HL-60/S4 treated with phorbol 12-myristate 13-acetate at 8.2 ng/mL for 4 days and 3 days (cell line): ENCODE measurements around the gene TIAM1.

Experiments
- in situ Hi-C: fragments of 300-500 bp; cut with MboI; formaldehyde crosslinking; loops from 2 replicates; pipeline ENCODE4 v1.15.0; 2022; ENCODE audit warnings: low sequenced_read_pairs

TIAM1 gene

GRCh38 chr21:31184459-31184858 is 159.6 kb downstream of the TIAM1 start:
- in situ Hi-C loops, result loop anchor here (10.0 kb wide), 1 partner anchor 70 kb away; no protein-coding TSS in a partner anchor

GRCh38 chr21:31182231-31183140 is 161.6 kb downstream of the TIAM1 start:
- in situ Hi-C loops, result loop anchor here (10.0 kb wide), 1 partner anchor 68 kb away; no protein-coding TSS in a partner anchor

GRCh38 chr21:31181082-31181750 is 162.8 kb downstream of the TIAM1 start:
- in situ Hi-C loops, result loop anchor here (10.0 kb wide), 1 partner anchor 66 kb away; no protein-coding TSS in a partner anchor

- in situ Hi-C loops, result loop anchor here (10.0 kb wide), 1 partner anchor 66 kb away; no protein-coding TSS in a partner anchor
These were observed 163.6 kb downstream of the TIAM1 start for GRCh38 chr21:31180256-31181081.

GRCh38 chr21:31176725-31177124 is 167.3 kb downstream of the TIAM1 start:
- in situ Hi-C loops, result no loop called here

GRCh38 chr21:31176080-31176551 is 167.9 kb downstream of the TIAM1 start:
- in situ Hi-C loops, result no loop called here

GRCh38 chr21:31173881-31174555 is 170.0 kb downstream of the TIAM1 start:
- in situ Hi-C loops, result no loop called here

- in situ Hi-C loops, result no loop called here
These were observed 171.7 kb downstream of the TIAM1 start for GRCh38 chr21:31172328-31172727.

- in situ Hi-C loops, result no loop called here
These were observed 179.1 kb downstream of the TIAM1 start for GRCh38 chr21:31164713-31165694.

- in situ Hi-C loops, result no loop called here
These were observed 181.2 kb downstream of the TIAM1 start for GRCh38 chr21:31162827-31163226.

GRCh38 chr21:31162079-31162699 is 181.9 kb downstream of the TIAM1 start:
- in situ Hi-C loops, result no loop called here

- in situ Hi-C loops, result no loop called here
These were observed 182.9 kb downstream of the TIAM1 start for GRCh38 chr21:31161157-31161556.

GRCh38 chr21:31159808-31160207 is 184.3 kb downstream of the TIAM1 start:
- in situ Hi-C loops, result no loop called here

- in situ Hi-C loops, result no loop called here
These were observed 185.1 kb downstream of the TIAM1 start for GRCh38 chr21:31158789-31159581.

- in situ Hi-C loops, result no loop called here
These were observed 186.3 kb downstream of the TIAM1 start for GRCh38 chr21:31157756-31158155.

GRCh38 chr21:31156662-31157061 is 187.4 kb downstream of the TIAM1 start:
- in situ Hi-C loops, result no loop called here

GRCh38 chr21:31156169-31156568 is 187.9 kb downstream of the TIAM1 start:
- in situ Hi-C loops, result no loop called here
